ENCODE measurements around the gene ANO3. TPM values are rescaled to one million over a fixed set of nuclear protein-coding genes. Genes with fewer than 3 reads are reported as not detected.

Gene ANO3
- polyA plus RNA-seq, 3 donors, result not detected

DNA sequence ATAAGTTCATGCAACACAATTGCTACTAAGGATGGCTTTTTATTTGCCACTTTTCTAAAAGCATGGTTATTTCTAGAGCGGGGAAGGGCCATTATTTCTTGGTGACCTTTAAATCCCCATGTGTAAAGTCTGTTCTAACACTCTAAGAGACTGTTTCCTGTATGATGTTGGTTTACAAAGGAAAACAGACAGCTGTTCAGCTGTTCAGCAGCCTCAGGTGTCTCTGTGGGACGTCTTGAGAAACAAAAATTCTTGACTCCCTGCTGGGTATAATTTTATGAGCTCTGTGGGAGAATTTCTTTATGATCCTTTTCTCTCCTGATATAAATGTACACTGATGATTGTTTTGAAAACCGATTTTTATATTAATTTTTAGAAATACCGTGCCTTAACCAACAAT, 226.3 kb downstream of the ANO3 start:
- no peak overlapping the region for H3K27ac Mint-ChIP-seq
- no CpG with 5 or more reads among the region's 4 CpGs for WGBS (ENCODE audit: insufficient coverage)
- no peaks in the 10 kb centered on the region for H3K9me3 ChIP-seq (replicated peaks in 1 of 2; ENCODE audit: control insufficient read depth in 1 of 2, insufficient read depth in 1 of 2, low read length in 2 of 2)

DNA sequence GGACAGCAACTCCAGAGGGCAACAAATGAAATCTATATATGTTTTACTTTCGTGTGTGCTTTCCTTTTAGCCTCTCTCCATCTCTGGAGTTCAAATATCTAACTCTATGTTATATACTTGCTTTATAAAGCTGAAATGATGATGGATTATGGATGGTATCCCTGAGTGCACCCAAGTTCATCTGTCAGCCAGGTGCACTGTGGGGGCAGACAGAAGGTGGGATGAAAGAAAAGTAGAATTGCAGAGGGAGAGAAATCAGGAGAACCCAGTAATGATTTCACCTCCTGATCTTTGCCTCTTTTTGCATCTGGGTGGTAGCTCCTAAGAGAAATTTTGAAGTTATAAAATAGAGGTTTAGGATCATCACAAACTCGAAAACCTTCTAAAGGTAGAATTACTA, 237.7 kb downstream of the ANO3 start:
- Histone ChIP-seq H3K9ac (ENCODE audit: insufficient read depth, low read length, poor library complexity, severe bottlenecking) (no peak overlapping the region), H3K4me2 (replicated peaks; ENCODE audit: extremely low read depth, low read length, poor library complexity, severe bottlenecking) (no peak overlapping the region), H3K36me3 (replicated peaks in 1 of 2; ENCODE audit: control insufficient read depth in 1 of 2, insufficient read depth in 2 of 2, low read length in 2 of 2) (no peaks in the 10 kb centered on the region), H2AFZ (ENCODE audit: insufficient read depth, low read depth, low read length, poor library complexity, severe bottlenecking) (no peak overlapping the region), H3K4me3 (replicated peaks in 1 of 3; ENCODE audit: low read depth in 2 of 3, low read length in 3 of 3) (no peak overlapping the region), H3K79me2 (ENCODE audit: insufficient read depth, low read length) (no peaks in the 10 kb centered on the region), H3K27ac (ENCODE audit: low read depth in 1 of 2, low read length in 2 of 2) (no peak overlapping the region), H3K27me3 (ENCODE audit: control insufficient read depth in 2 of 2, insufficient read depth in 2 of 2, low read length in 2 of 2) (no peaks in the 10 kb centered on the region), H4K20me1 (ENCODE audit: insufficient read depth, low read length) (no peaks in the 10 kb centered on the region), H3K9me3 (replicated peaks in 1 of 2; ENCODE audit: control insufficient read depth in 1 of 2, insufficient read depth in 1 of 2, low read length in 2 of 2) (no peaks in the 10 kb centered on the region), H3K4me1 (ENCODE audit: control insufficient read depth in 1 of 2, insufficient read depth in 2 of 2, low read length in 2 of 2) (no peaks in the 10 kb centered on the region)
- intact Hi-C loops (cut with micrococcal nuclease), result no loop called here
- H3K4me1 Mint-ChIP-seq, result no peaks in the 10 kb centered on the region
- peaks cover 0 to 2% (median 0%) of the 10 kb centered on the region in 7 donors for H3K9me3 Mint-ChIP-seq
- no peak for DNase-seq
- H3K36me3 Mint-ChIP-seq, result no peaks in the 10 kb centered on the region
- WGBS (ENCODE audit: insufficient coverage), result no CpG with 5 or more reads among the region's 2 CpGs
- H3K27me3 Mint-ChIP-seq (ENCODE audit: low read depth in 3 of 3), result no peaks in the 10 kb centered on the region
- no peak overlapping the region for H3K27ac Mint-ChIP-seq
- H3K4me3 Mint-ChIP-seq, result no peak overlapping the region
- TF ChIP-seq, protein P1, sequence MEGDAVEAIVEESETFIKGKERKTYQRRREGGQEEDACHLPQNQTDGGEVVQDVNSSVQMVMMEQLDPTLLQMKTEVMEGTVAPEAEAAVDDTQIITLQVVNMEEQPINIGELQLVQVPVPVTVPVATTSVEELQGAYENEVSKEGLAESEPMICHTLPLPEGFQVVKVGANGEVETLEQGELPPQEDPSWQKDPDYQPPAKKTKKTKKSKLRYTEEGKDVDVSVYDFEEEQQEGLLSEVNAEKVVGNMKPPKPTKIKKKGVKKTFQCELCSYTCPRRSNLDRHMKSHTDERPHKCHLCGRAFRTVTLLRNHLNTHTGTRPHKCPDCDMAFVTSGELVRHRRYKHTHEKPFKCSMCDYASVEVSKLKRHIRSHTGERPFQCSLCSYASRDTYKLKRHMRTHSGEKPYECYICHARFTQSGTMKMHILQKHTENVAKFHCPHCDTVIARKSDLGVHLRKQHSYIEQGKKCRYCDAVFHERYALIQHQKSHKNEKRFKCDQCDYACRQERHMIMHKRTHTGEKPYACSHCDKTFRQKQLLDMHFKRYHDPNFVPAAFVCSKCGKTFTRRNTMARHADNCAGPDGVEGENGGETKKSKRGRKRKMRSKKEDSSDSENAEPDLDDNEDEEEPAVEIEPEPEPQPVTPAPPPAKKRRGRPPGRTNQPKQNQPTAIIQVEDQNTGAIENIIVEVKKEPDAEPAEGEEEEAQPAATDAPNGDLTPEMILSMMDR (IDR thresholded peaks at IDR 0.05), result no peak

More for the DNA sequence above, 226.3 kb downstream of the ANO3 start:
- DNase-seq, result no peak
- H2AFZ ChIP-seq (ENCODE audit: insufficient read depth, low read depth, low read length, poor library complexity, severe bottlenecking), result no peak overlapping the region
- TF ChIP-seq, protein P1 (IDR thresholded peaks at IDR 0.05), result no peak
- no peaks in the 10 kb centered on the region for H3K27me3 ChIP-seq (ENCODE audit: control insufficient read depth in 2 of 2, insufficient read depth in 2 of 2, low read length in 2 of 2)
- H3K4me1 Mint-ChIP-seq, result no peaks in the 10 kb centered on the region
- no peak overlapping the region for H3K4me2 ChIP-seq (replicated peaks; ENCODE audit: extremely low read depth, low read length, poor library complexity, severe bottlenecking)
- H3K9ac ChIP-seq (ENCODE audit: insufficient read depth, low read length, poor library complexity, severe bottlenecking), result no peak overlapping the region
- H3K79me2 ChIP-seq (ENCODE audit: insufficient read depth, low read length), result no peaks in the 10 kb centered on the region
- H3K4me3 Mint-ChIP-seq, result no peak overlapping the region
- no peak overlapping the region for H3K4me3 ChIP-seq (replicated peaks in 1 of 3; ENCODE audit: low read depth in 2 of 3, low read length in 3 of 3)
- H3K27ac ChIP-seq (ENCODE audit: low read depth in 1 of 2, low read length in 2 of 2), result no peak overlapping the region
- intact Hi-C loops (cut with micrococcal nuclease), result no loop called here
- H3K36me3 ChIP-seq (replicated peaks in 1 of 2; ENCODE audit: control insufficient read depth in 1 of 2, insufficient read depth in 2 of 2, low read length in 2 of 2), result no peaks in the 10 kb centered on the region
- no peaks in the 10 kb centered on the region for H4K20me1 ChIP-seq (ENCODE audit: insufficient read depth, low read length)
- H3K4me1 ChIP-seq (ENCODE audit: control insufficient read depth in 1 of 2, insufficient read depth in 2 of 2, low read length in 2 of 2), result no peaks in the 10 kb centered on the region
- H3K9me3 Mint-ChIP-seq, result no peaks in the 10 kb centered on the region
- H3K27me3 Mint-ChIP-seq (ENCODE audit: low read depth in 3 of 3), result no peaks in the 10 kb centered on the region
- no peaks in the 10 kb centered on the region for H3K36me3 Mint-ChIP-seq
